VCaP (cell line): Measurements from ENCODE around the gene CDH4.

Source experiments
- H3K27ac ChIP-seq: fragments of 450-650 bp; 2 replicates; pipeline ENCODE4 v1.5.1; 2017
- TF ChIP-seq, protein P1 (sequence below): fragments of 450-650 bp; conservative IDR thresholded peaks from 2 replicates; pipeline ENCODE4 v1.5.1; 2017; ENCODE audit warnings: mild to moderate bottlenecking, moderate library complexity

Gene CDH4

GRCh38 chr20:61291166-61291829 is 39.2 kb downstream of the CDH4 start:
- no peak overlapping the region for H3K27ac ChIP-seq
- TF ChIP-seq, protein P1, sequence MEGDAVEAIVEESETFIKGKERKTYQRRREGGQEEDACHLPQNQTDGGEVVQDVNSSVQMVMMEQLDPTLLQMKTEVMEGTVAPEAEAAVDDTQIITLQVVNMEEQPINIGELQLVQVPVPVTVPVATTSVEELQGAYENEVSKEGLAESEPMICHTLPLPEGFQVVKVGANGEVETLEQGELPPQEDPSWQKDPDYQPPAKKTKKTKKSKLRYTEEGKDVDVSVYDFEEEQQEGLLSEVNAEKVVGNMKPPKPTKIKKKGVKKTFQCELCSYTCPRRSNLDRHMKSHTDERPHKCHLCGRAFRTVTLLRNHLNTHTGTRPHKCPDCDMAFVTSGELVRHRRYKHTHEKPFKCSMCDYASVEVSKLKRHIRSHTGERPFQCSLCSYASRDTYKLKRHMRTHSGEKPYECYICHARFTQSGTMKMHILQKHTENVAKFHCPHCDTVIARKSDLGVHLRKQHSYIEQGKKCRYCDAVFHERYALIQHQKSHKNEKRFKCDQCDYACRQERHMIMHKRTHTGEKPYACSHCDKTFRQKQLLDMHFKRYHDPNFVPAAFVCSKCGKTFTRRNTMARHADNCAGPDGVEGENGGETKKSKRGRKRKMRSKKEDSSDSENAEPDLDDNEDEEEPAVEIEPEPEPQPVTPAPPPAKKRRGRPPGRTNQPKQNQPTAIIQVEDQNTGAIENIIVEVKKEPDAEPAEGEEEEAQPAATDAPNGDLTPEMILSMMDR = no peak

DNA sequence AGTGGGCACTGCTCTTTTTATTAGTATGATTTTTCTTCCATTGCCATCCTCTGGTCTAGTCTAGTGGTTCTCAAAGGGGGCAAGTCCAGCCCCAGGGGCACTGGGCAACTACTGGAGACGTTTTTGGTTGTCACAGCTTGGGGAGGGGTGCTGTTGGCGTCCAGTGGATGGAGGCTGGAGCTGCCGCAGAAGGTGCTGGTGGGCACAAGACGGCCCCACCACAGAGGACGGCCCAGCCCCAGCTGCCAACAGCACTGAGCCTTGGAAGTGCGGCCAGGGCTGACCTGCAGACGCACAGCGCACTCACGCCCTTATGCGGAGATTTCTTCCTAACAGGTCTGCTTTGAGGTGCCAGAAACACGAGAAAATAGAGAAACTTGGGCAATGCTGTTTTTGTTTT is 40.3 kb downstream of the CDH4 start:
- TF ChIP-seq, protein P1 = no peak
- no peak overlapping the region for H3K27ac ChIP-seq

DNA sequence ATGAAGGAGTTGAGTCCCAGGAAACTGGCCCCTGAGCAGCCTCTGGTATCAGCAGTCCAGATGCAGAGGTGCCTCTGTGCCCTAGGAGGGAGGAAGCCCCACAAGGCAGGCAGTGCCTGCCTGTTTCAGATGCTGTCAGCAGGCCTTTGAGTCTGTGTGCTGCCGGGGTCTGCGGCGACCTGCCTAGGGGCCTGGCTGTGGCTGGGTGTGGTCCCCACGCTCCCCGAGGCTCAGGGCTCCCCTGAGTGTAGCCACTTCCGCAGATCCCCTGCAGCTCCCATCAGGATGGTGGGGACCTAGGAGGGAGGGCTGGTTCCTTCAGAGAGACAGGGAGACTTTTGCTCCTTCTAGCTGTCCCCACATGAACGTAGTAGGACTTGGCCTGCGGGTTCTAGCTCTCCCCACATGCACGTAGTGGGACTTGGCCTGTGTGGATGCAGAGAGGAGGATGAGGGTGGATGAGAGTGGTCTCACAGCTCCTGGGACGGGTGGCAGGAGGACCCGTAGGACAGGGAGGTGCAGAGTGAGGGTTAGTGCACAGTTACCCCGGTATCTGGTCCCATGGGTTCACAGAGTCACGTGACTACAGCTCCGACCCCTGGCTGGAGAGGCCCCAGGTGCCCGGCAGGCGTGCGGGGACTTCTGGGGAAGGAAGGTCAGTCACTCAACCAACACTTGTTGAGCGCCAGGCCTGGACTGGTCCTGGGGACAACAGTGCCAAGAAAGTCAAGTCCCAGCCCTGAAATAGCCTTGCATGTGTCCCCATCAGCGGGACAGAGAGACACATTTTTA is 41.0 kb downstream of the CDH4 start:
- TF ChIP-seq, protein P1 = no peak
- no peak overlapping the region for H3K27ac ChIP-seq

DNA sequence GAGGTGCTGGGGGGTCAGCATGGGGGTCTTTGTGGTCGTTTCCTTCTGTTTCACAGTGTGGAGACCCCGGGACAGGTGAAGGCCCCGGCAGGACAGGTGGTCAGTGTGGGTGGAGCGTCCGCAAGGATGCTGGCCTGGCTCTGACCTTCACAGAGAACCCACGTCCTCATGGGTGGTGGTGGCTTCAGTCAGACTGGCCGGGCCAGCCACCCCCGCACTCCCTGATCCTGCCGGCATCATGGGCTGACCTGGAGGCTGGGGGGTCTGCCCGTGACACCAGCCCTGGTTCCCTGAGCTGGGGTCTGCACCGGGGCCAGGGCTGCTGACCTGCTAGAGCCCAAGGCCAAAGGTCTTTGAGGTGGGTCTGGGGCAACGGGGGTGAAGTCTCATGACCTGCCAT is 41.9 kb downstream of the CDH4 start:
- no peak overlapping the region for H3K27ac ChIP-seq
- TF ChIP-seq, protein P1 = no peak

GRCh38 chr20:61295249-61295648 is 43.2 kb downstream of the CDH4 start:
- TF ChIP-seq, protein P1 = no peak
- no peak overlapping the region for H3K27ac ChIP-seq

GRCh38 chr20:61295682-61296628 is 43.9 kb downstream of the CDH4 start:
- TF ChIP-seq, protein P1 = no peak
- H3K27ac ChIP-seq = no peak overlapping the region

GRCh38 chr20:61296629-61297019 is 44.6 kb downstream of the CDH4 start:
- TF ChIP-seq, protein P1 = no peak
- H3K27ac ChIP-seq = no peak overlapping the region
